22Rv1 (cell line): ENCODE measurements around the gene DUOXA1.

ENCODE experiments used
- ZFX ChIP-seq: fragments of 450-650 bp; IDR thresholded peaks from 2 replicates; pipeline ENCODE4 v1.6.1; 2017; ENCODE audit warnings: antibody characterized with exemption, borderline replicate concordance
- TF ChIP-seq, protein P1 (sequence below): fragments of 450-650 bp; IDR thresholded peaks from 2 replicates; pipeline ENCODE4 v1.5.1; 2017; ENCODE audit warnings: mild to moderate bottlenecking

GRCh38 chr15:45129651-45130129, at the start of gene DUOXA1, which contains the start of gene DUOX1:
- TF ChIP-seq, protein P1, sequence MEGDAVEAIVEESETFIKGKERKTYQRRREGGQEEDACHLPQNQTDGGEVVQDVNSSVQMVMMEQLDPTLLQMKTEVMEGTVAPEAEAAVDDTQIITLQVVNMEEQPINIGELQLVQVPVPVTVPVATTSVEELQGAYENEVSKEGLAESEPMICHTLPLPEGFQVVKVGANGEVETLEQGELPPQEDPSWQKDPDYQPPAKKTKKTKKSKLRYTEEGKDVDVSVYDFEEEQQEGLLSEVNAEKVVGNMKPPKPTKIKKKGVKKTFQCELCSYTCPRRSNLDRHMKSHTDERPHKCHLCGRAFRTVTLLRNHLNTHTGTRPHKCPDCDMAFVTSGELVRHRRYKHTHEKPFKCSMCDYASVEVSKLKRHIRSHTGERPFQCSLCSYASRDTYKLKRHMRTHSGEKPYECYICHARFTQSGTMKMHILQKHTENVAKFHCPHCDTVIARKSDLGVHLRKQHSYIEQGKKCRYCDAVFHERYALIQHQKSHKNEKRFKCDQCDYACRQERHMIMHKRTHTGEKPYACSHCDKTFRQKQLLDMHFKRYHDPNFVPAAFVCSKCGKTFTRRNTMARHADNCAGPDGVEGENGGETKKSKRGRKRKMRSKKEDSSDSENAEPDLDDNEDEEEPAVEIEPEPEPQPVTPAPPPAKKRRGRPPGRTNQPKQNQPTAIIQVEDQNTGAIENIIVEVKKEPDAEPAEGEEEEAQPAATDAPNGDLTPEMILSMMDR, result no peak
- no peak for TF ChIP-seq ZFX
